Omental fat pad (tissue), 4 donors: ENCODE measurements around the gene SIX3. TPM values are rescaled to one million over a fixed set of nuclear protein-coding genes. Genes with fewer than 3 reads are reported as not detected.

Source experiments
- ATAC-seq: fragments of 150-250 bp; one replicate; pipeline ENCODE4 v1.9.1; 2016; ENCODE audit warnings: mild to moderate bottlenecking, moderate library complexity; ENCODE audit not compliant: low FRiP score
- DNase-seq: peaks from one replicate; pipeline ENCODE4 v3.0.0-alpha.2; 2019; ENCODE audit warnings: low spot score
- total RNA-seq, 4 donors: library from RNA; depleted of rRNA; stranded (reverse); fragments of >200 nt; gene quantifications; one replicate each; pipeline ENCODE4 v1.1.0, GENCODE V29; 2016
- TF ChIP-seq, protein P1 (sequence below), 3 donors: fragments of 450-650 bp; IDR thresholded peaks; one replicate each; pipeline ENCODE4 v1.5.1; 2016 to 2017; ENCODE audit warnings: antibody characterized with exemption in 3 of 3, mild to moderate bottlenecking in 3 of 3, moderate library complexity in 2 of 3

The SIX3 gene
- total RNA-seq, 4 donors from 2014 or later: not detected

DNA sequence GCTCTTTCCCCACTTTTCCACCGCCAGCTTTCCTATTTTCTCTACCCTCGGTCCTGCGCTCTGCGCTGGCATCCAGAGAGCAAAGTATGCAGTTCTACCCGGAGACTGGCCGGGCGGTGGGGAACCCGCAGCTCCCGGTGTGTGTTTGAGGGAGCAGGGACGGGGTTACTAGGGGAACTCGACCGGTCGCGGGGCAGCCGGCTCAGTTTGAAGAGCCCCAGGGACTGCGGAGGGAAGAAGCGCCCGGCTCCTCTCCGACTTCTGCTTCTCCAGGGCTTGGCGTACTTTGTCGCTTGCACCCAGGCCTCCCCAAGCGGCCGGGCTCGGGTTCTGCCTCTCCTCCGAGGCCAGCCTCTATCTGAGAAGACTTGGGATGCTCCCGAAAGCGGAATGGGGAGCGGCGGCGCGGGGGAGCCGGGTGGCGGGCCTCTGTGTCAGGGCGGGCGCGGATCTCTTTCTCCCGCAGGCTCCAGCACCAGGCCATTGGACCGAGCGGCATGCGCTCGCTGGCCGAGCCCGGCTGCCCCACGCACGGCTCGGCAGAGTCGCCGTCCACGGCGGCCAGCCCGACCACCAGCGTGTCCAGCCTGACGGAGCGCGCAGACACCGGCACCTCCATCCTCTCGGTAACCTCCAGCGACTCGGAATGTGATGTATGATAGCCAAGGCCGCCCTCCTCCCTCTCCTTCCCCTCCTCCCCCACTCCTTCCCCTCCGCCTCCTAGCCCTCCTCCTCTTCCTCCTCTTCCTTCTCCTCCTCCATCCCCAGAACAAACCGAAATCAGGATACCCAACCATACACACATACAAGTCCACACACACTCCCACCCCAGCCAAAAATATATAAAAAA, 2.8 kb downstream of the SIX3 start:
- no peak for ATAC-seq
- DNase-seq: no peak
- TF ChIP-seq, protein P1, sequence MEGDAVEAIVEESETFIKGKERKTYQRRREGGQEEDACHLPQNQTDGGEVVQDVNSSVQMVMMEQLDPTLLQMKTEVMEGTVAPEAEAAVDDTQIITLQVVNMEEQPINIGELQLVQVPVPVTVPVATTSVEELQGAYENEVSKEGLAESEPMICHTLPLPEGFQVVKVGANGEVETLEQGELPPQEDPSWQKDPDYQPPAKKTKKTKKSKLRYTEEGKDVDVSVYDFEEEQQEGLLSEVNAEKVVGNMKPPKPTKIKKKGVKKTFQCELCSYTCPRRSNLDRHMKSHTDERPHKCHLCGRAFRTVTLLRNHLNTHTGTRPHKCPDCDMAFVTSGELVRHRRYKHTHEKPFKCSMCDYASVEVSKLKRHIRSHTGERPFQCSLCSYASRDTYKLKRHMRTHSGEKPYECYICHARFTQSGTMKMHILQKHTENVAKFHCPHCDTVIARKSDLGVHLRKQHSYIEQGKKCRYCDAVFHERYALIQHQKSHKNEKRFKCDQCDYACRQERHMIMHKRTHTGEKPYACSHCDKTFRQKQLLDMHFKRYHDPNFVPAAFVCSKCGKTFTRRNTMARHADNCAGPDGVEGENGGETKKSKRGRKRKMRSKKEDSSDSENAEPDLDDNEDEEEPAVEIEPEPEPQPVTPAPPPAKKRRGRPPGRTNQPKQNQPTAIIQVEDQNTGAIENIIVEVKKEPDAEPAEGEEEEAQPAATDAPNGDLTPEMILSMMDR (IDR thresholded peaks at IDR 0.05): no peak

DNA sequence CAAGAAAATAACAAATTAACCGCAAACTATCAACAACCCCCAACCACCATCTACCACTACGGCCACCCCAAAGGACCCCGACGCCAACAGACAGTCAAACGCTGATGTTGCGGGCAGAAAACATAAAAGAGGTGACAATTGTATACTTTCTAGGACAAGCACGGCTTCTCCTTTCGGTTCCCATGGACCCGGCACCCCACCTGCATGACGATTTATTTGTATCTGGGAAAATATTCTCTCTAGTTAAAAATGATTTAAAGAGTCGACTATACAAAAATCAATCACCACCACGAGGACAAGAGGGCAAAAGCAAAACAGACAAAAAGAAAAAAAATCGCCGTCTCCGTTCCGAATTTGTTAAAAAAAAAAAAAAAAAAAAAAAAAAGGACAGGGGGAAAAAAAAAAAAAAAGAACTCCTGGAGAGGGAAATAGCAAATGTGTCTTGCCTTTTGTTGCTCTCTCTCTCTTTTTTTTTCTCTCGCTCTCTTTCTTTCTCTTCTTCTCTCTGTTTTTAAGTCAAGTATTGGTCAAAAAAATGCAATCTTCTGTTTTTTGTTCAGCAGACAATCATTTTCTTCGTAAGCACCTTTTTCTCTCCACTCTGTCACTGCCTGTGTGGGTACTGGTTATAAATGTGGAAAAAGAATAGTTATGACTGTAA, 3.6 kb downstream of the SIX3 start:
- ATAC-seq (no peak), DNase-seq (no peak)
- TF ChIP-seq, protein P1 (IDR thresholded peaks at IDR 0.05): no peak

DNA sequence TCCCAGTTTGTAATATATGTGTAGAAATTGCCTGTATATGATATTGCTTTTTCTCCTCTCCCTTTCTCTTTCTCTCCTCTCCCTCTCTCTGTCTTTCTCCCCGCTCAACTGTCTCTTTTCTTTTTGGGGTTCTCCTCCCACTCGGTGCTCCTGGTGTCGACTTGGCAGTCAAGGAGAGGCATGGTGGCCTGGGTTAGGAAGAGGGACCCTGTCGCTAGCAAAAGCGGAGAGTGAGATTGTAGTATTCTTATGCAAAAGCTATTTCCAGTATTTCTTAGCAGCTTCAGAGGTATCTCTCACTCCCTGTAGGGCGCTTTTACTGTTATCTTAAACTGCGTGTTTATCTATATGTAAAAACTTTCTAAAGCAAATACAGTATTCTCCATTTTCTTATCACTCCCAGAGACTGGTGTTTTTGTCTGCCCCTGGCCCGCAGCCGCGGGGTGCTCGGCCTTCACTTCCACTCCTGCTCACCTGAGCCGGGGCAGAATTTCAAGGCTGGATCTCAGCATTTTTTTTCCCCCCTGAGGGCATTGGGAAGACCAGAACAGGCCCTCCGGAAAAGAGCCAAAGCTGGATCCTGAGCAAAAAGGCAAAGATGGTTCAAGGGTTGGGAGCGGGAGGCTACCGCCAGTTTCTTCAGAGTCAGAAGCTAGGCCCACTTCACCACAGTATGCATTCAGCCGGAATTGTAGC, 4.3 kb downstream of the SIX3 start:
- TF ChIP-seq, protein P1 (IDR thresholded peaks at IDR 0.05): no peak
- ATAC-seq: no peak

DNA sequence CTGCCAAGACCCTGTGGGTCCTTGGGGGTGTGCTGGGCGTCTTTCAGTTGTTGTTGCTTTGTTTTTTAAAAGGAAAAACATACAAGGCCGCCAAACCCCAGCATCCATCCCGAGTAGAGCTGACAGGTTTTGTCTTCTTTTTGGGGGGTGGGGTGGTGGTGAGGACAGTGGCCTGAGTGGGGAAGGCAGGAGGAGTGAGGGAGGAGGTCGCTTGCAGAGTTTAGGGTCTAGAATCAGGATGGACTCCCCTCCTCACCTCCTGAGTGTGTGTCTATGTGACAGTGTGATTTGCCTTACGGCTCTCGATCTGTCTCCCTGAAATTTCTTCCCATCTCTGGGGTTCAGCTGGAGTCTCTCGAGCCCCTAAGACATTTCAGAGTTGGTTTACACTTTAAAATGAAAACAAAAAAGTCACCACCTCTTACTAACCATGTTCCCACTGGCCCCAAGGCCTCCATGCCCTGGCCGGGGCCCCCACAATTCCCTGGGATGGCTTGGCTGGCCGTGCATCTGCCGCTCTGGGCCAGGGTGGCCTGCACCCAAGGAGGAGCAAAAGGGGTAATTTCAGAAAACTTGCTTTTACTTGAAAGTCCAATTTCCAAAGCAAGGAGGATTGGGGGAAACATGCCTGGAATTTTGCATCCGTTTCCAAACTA, 5.0 kb downstream of the SIX3 start:
- ATAC-seq (no peak), DNase-seq (no peak)
- TF ChIP-seq, protein P1 (IDR thresholded peaks at IDR 0.05): no peak

More for the DNA sequence above, 4.3 kb downstream of the SIX3 start:
- no peak for DNase-seq

DNA sequence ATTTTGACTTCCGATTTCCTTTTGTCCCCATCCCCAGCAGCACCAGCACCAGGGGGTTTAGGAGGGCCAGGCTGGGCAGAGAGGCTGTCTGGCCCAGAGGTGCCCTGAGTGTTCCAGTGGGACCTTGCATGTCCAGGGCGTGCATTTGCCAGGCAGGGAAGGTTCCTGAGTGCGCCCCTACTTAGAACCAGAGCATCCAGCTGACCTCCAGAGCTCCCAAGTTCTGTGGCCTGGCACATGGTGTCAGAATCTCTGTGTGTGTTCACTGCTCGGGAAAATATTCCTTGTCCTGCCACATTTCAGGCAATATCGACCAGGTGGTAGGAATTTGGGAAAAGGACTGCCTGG, 5.5 kb downstream of the SIX3 start:
- TF ChIP-seq, protein P1 (IDR thresholded peaks at IDR 0.05): no peak
- ATAC-seq (no peak), DNase-seq (no peak)

DNA sequence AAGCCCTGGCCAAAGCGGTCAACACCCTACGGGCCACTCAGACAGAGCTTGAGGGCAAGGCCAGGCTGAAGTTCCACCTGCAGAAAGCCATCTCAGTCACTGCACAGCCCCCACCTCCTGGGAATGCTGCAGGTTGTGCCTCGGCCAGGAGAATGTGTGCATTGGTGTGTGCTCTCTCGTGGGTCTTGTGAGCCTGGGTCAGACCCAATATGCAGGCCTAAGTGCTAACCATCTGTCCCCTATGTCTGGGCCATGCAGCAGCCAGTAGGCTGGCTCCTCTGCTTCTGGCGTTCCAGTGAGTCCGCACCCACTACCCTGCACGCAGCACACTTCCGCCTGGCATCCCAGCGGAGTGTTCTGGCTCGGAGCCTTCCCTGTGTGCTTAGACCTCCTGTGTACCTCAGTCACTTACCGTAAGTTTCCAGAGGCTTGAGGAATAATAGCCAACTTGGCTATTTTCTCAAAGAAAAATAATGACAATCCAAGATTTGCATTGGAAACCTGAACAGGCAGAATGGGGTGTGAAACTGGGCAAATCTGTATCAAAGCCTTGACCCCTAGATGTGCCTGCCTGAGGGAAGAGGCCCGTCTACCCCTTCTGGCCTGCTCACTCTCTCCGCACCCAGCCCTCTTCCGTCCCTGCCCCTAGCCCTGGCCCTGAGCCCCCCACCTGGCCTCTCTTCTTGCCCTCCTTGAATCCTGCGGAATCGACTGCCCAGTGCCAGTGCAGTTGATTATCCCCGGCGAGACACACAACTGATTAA, 7.2 kb downstream of the SIX3 start:
- no peak for DNase-seq
- no peak for ATAC-seq
- TF ChIP-seq, protein P1 (IDR thresholded peaks at IDR 0.05): no peak
